Pancreas (tissue), 10 donors: ENCODE measurements around the gene RAP2B. TPM values are rescaled to one million over a fixed set of nuclear protein-coding genes. Genes with fewer than 3 reads are reported as not detected.

ENCODE experiments used
- ATAC-seq, 4 donors: fragments of 200-7000 bp; cut with Tn5 transposase; one replicate each; pipeline versions ENCODE4 v1.8.0 to v1.9.1; 2020; ENCODE audit warnings: mild to moderate bottlenecking in 4 of 4, moderate library complexity in 4 of 4
- DNase-seq, 6 donors: peaks; one replicate each; pipeline ENCODE4 v3.0.0-alpha.2; 2020
- FAIRE-seq: peaks from 2 replicates; lab custom pipeline; 2012; peaks lifted over from hg19 to GRCh38; lab: Jason Lieb, UNC
- H3K27ac ChIP-seq, 4 donors: fragments of 200-600 bp; sonication (generic); 1 replicate in 3 of 4; 2 replicates in 1 of 4; pipeline versions ENCODE4 v1.5.0 to v1.8.0; 2020
- H3K27me3 ChIP-seq, 4 donors: fragments of 200-600 bp; one replicate each; pipeline ENCODE4 v1.8.0; 2021
- H3K36me3 ChIP-seq, 3 donors: fragments of 200-600 bp; sonication (generic) in 1 of 3; one replicate each; pipeline versions ENCODE4 v1.5.0 to v1.8.0; 2020 to 2021
- H3K4me1 ChIP-seq, 3 donors: fragments of 200-600 bp; one replicate each; pipeline ENCODE4 v1.8.0; 2021
- H3K4me3 ChIP-seq, 4 donors: fragments of 200-600 bp; sonication (generic) in 2 of 4; one replicate each; pipeline versions ENCODE4 v1.5.0 to v1.8.0; 2020 to 2021
- H3K9me3 ChIP-seq, 4 donors: fragments of 200-600 bp; one replicate each; pipeline ENCODE4 v1.8.0; 2021
- CTCF ChIP-seq, 4 donors: fragments of 200-600 bp; sonication (generic) in 3 of 4; IDR thresholded peaks; one replicate each; pipeline versions ENCODE4 v1.5.0 to v1.8.0; 2021; ENCODE audit warnings: antibody characterized with exemption in 4 of 4
- WGBS, 2 donors: extraction: QIAGEN DNeasy Blood & Tissue Kit; methylation state at CpG; one replicate each; pipeline ENCODE4 v1.1.7; 2013; 5-methylcytosine and 5-hydroxymethylcytosine counted together
- intact Hi-C, 3 donors: fragments of 100-400 bp; cut with DNase I; formaldehyde crosslinking; loops; one replicate each; pipeline versions ENCODE4 v1.11.1 to v1.14.2; 2022
- polyA plus RNA-seq, 2 donors: library from polyadenylated mRNA; stranded (reverse); fragments of 200-250 nt; gene quantifications; one replicate each; pipeline ENCODE4 v1.2.3, GENCODE V29; 2013
- total RNA-seq, 6 donors: library from RNA; stranded (reverse); fragmentation: NEBNext Ultra II Directional in 4 of 6; extraction: Animal tissue kit (Norgen Biotek cat#: 25700) in 4 of 6; gene quantifications; one replicate each; pipeline versions ENCODE4 v1.2.1 to v1.2.4, GENCODE V29; 2021 to 2023
- donor health status: healthy with polysubstance abuse.
- donor health status: DM: no; HTN: no; CAD: no; lungs with moderate emphysema.
- donor health status: DM: no; HTN: no; CAD: no.
- donor health status: control.
- donor health status: control.
- donor health status: Bipolar disorder and iron deficiency.
- donor health status: DM: yes; HTN: yes; CAD: no.
- donor health status: DM: no; HTN: no; CAD: no.
- donor health status: DM: no; HTN: no; CAD: no.
- donor health status: DM: yes; HTN: yes; CAD: no.

Gene RAP2B
- total and polyA plus RNA-seq, 8 donors: 1.6 to 7.9 (median 3.0) TPM

DNA sequence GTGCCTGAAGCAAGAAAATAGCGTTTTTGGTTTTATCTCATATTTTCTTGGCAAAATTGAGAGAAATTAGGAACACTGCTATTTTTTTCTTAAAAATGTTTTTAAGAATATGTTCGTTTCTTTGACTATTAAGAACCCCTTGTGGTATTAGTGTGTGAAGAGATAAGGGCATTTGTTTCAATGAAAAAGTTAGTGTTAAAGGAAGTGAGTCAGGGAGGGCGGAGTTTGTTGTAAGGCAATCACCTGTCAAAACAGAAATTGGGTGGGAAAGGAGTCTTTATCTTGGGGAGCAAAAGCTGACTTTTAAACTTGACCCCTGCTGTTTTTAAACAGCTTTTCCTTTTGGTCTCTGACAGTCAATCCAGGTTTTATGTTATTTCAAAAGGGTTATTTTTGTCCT lies 4.2 kb downstream of the RAP2B start:
- no peak for FAIRE-seq
- Histone ChIP-seq H3K9me3 (no peaks in the 10 kb centered on the region), H3K36me3 (no peaks in the 10 kb centered on the region), H3K4me3 (no peak overlapping the region), H3K4me1 (peaks cover 6 to 16% (median 13%) of the 10 kb centered on the region in 3 donors), H3K27me3 (no peaks in the 10 kb centered on the region), H3K27ac (no peak overlapping the region)
- 80 to 86% methylated on average over 3 of the region's 3 CpGs for WGBS, 2 donors
- DNase-seq: no peak
- intact Hi-C loops: no loop called here
- no peak for ATAC-seq
- TF ChIP-seq CTCF (IDR thresholded peaks at IDR 0.05): no peak

- 92 to 97% methylated on average over 2 of the region's 2 CpGs for WGBS, 2 donors
- peaks cover 6 to 16% (median 13%) of the 10 kb centered on the region in 3 donors for H3K4me1 ChIP-seq
- no peak for FAIRE-seq
These were observed 4.8 kb downstream of the RAP2B start for GRCh38 chr3:153166796-153167195.

DNA sequence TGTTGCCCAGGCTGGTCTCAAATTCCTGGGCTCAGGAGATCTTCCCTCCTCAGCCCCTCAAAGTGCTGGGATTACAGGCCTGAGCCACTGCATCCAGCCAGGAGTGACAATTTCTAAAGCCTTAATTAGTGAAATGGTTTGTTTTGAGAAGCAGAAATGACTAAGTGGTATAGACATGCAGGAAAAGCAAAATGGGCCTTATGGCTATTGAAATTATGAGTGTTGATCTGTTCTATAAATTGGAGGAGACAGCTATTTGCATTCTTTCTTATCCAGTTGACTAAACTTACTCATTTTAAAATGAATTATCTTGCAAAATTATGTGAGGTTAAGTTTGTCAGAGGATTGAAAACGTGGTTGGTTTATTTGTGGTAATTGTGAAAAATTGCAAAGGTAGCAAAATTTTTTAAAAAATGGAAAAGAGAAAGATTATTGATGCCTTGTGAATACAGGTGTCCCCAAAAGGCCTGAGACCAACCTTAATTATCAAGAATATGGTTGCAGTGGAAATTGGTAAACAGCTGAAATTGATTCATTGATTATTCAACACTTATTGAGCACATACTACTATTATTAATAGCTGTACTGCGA lies 7.9 kb downstream of the RAP2B start:
- no peak for FAIRE-seq
- H3K36me3 ChIP-seq: no peaks in the 10 kb centered on the region
- no peak for ATAC-seq

More at GRCh38 chr3:153166796-153167195, 4.8 kb downstream of the RAP2B start:
- ATAC-seq (no peak), DNase-seq (no peak)
- Histone ChIP-seq H3K27ac (no peak overlapping the region), H3K36me3 (no peaks in the 10 kb centered on the region), H3K4me3 (no peak overlapping the region), H3K9me3 (no peaks in the 10 kb centered on the region), H3K27me3 (no peaks in the 10 kb centered on the region)
- TF ChIP-seq CTCF (IDR thresholded peaks at IDR 0.05): no peak
- intact Hi-C loops: no loop called here

DNA sequence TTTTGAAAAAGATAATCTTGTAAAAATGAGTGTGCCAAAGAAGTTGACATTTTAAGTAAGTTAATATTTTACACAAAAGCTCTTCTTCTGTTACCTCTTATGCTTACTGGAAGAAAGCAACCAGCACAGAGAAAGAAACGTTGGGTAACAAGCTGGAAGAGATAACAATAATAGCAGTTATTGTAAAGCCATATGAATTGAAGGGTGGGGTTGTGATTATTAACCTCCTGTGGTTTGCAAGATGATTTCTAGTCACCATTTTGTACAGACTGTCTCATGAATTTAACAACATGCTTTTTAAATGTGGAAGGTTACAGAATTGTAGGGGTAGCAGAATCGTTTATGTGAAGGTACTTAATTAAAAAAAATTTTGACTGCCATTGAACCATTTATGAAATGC lies 9.2 kb downstream of the RAP2B start:
- intact Hi-C loops: no loop called here
- Histone ChIP-seq H3K27me3 (no peaks in the 10 kb centered on the region), H3K4me3 (no peak overlapping the region), H3K27ac (no peak overlapping the region), H3K4me1 (no peaks in the 10 kb centered on the region), H3K9me3 (no peaks in the 10 kb centered on the region), H3K36me3 (no peaks in the 10 kb centered on the region)
- ATAC-seq (no peak), DNase-seq (no peak), FAIRE-seq (no peak)
- 41 to 64% methylated on average over 2 of the region's 2 CpGs for WGBS, 2 donors
- TF ChIP-seq CTCF (IDR thresholded peaks at IDR 0.05): no peak

More for the DNA sequence above, 7.9 kb downstream of the RAP2B start:
- Histone ChIP-seq H3K4me3 (no peak overlapping the region), H3K4me1 (peaks cover 0 to 4% (median 4%) of the 10 kb centered on the region in 3 donors), H3K27ac (no peak overlapping the region), H3K9me3 (no peaks in the 10 kb centered on the region), H3K27me3 (no peaks in the 10 kb centered on the region)
- intact Hi-C loops: no loop called here
- WGBS, 2 donors: 92 to 93% methylated on average over 2 of the region's 2 CpGs
- no peak for TF ChIP-seq CTCF (IDR thresholded peaks at IDR 0.05)
- no peak for DNase-seq

GRCh38 chr3:153171918-153172317 lies 9.9 kb downstream of the RAP2B start:
- ATAC-seq: no peak
- FAIRE-seq: no peak
- no peaks in the 10 kb centered on the region for H3K27me3 ChIP-seq

More at GRCh38 chr3:153171918-153172317, 9.9 kb downstream of the RAP2B start:
- no peaks in the 10 kb centered on the region for H3K36me3 ChIP-seq
- DNase-seq: no peak
- no peaks in the 10 kb centered on the region for H3K4me1 ChIP-seq
- no peak for TF ChIP-seq CTCF (IDR thresholded peaks at IDR 0.05)
- WGBS, 2 donors: 80 to 83% methylated on average over 4 of the region's 4 CpGs
- intact Hi-C loops: no loop called here
- H3K4me3 ChIP-seq: no peak overlapping the region
- no peak overlapping the region for H3K27ac ChIP-seq
- no peaks in the 10 kb centered on the region for H3K9me3 ChIP-seq
